ENCODE results near the gene DMC1. TPM values are rescaled to one million over a fixed set of nuclear protein-coding genes. Genes with fewer than 3 reads are reported as not detected.

Gene DMC1
- total RNA-seq, 1 donor from 2014 or later = 12.3 TPM

DNA sequence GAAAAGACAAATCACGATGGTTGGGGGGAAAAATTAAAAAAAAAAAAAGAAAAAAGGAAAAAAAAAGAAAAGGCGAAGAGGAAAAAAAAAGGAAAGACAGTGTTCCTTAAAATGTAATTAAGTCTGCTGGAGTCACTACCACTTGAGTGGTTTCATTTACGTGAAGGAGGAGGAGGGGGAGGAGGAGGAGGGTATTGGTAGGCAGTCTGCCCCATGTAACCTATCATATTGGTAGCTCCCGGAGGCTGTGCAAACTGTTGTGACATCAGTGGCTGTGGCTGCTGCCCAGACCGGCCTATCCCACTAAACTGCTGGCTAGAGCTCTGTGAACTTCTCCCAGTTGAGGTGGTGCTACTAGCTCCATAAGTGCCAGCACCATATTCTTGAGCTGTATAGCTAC is 84.2 kb downstream of the DMC1 start:
- DNase-seq (ENCODE audit: extremely low spot score in 2 of 2) = no peak
- H3K9me3 ChIP-seq = no peaks in the 10 kb centered on the region
- no peaks in the 10 kb centered on the region for H3K4me1 ChIP-seq
- no peak overlapping the region for H3K4me3 ChIP-seq
- H3K36me3 ChIP-seq = peaks cover 9 to 98% of the 10 kb centered on the region in 2 donors
- TF ChIP-seq POLR2AphosphoS5 (IDR thresholded peaks at IDR 0.05; ENCODE audit: insufficient read depth in 1 of 2, low read depth in 1 of 2) = no peak
- intact Hi-C loops (cut with DNase I) = no loop called here
- H3K27ac ChIP-seq = no peak overlapping the region
- H3K27me3 ChIP-seq = no peaks in the 10 kb centered on the region

DNA sequence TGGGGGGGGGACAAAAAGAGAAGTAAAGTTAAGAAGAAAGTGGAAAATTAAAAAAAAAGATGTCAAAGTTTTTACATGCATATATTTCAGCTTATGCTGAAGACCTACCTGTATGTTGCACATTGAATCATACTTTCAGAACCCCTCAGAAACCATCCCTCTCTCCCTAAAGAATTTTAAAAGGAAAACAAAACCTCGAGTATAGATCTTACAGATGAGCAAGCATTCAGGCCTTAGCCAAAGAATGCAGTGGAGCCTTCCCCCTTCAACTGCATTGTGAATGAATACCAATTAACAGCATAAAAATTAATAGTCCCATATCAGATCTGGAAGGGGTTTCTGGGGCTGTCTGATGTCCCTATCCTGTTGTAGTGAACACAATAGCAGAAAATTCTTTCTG is 85.7 kb downstream of the DMC1 start:
- no peak for DNase-seq (ENCODE audit: extremely low spot score in 2 of 2)
- Histone ChIP-seq H3K27me3 (no peaks in the 10 kb centered on the region), H3K36me3 (peaks cover 9 to 84% of the 10 kb centered on the region in 2 donors), H3K4me1 (no peaks in the 10 kb centered on the region), H3K27ac (no peak overlapping the region), H3K4me3 (no peak overlapping the region), H3K9me3 (no peaks in the 10 kb centered on the region)
- intact Hi-C loops (cut with DNase I) = no loop called here
- TF ChIP-seq POLR2AphosphoS5 (IDR thresholded peaks at IDR 0.05; ENCODE audit: insufficient read depth in 1 of 2, low read depth in 1 of 2) (no peak), POLR2A (IDR thresholded peaks at IDR 0.05) (no peak)
- TF ChIP-seq, protein P1, sequence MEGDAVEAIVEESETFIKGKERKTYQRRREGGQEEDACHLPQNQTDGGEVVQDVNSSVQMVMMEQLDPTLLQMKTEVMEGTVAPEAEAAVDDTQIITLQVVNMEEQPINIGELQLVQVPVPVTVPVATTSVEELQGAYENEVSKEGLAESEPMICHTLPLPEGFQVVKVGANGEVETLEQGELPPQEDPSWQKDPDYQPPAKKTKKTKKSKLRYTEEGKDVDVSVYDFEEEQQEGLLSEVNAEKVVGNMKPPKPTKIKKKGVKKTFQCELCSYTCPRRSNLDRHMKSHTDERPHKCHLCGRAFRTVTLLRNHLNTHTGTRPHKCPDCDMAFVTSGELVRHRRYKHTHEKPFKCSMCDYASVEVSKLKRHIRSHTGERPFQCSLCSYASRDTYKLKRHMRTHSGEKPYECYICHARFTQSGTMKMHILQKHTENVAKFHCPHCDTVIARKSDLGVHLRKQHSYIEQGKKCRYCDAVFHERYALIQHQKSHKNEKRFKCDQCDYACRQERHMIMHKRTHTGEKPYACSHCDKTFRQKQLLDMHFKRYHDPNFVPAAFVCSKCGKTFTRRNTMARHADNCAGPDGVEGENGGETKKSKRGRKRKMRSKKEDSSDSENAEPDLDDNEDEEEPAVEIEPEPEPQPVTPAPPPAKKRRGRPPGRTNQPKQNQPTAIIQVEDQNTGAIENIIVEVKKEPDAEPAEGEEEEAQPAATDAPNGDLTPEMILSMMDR (IDR thresholded peaks at IDR 0.05) = no peak

DNA sequence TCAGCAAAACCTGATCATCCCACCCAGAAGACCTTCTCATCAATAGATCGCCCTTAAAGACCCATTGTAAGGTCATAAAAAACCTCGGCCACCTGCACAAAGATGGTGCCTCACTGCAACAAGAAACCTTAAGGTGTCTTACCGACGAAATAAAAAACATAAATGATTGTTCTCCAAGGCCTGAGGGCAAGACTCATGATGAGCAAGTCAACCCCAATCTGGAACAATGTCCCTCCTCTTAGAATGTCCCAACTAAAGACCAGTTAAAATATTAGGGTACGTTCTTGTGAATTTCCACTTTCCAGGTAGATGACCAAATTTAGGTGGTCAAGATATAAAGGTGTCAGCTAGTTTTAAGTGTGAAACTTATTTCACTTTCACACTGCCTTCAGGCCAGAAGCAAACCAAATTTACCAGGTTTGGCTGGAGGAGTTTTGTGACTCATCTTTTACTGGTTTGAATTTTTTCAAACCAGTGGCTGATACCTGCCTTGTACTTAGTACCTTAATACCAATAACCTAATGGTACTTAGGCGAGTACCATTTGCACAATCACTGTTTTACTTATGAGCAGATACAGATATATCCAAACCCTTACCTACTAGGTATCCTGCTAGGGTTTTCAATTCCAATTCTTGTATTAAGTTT is 87.2 kb downstream of the DMC1 start:
- TF ChIP-seq POLR2AphosphoS5 (IDR thresholded peaks at IDR 0.05; ENCODE audit: insufficient read depth in 1 of 2, low read depth in 1 of 2) = no peak
- TF ChIP-seq, protein P1 (IDR thresholded peaks at IDR 0.05) = no peak
- TF ChIP-seq POLR2A (IDR thresholded peaks at IDR 0.05) = no peak
- Histone ChIP-seq H3K27me3 (no peaks in the 10 kb centered on the region), H3K4me3 (no peak overlapping the region), H3K36me3 (peaks cover 9 to 69% of the 10 kb centered on the region in 2 donors), H3K4me1 (no peaks in the 10 kb centered on the region), H3K9me3 (no peaks in the 10 kb centered on the region), H3K27ac (no peak overlapping the region)
- intact Hi-C loops (cut with DNase I) = no loop called here
- no peak for DNase-seq (ENCODE audit: extremely low spot score in 2 of 2)

DNA sequence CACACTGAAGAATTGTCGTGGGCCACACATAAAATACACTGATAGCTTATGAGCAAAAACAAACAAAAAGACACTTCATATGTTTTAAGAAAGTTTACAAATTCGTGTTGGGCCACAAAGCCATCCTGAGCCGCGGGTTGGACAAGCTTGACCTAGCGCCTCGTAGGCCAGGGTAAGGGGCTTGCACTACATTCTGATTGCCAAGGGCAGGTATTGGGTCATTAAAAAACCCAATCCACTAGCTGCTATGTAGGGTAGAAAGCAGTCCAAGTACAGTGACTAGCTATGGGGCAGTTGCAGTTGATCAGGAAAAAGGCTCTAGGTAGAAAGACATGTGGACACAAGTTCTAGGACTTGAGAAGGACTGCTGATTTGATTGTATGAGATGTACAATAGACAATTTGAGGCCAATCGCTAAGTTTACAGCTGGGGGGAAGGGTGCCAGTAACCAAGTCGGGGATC is 88.1 kb downstream of the DMC1 start:
- Histone ChIP-seq H3K36me3 (peaks cover 9 to 60% of the 10 kb centered on the region in 2 donors), H3K4me1 (no peaks in the 10 kb centered on the region), H3K4me3 (no peak overlapping the region), H3K9me3 (no peaks in the 10 kb centered on the region), H3K27me3 (no peaks in the 10 kb centered on the region), H3K27ac (no peak overlapping the region)
- intact Hi-C loops (cut with DNase I) = no loop called here
- DNase-seq (ENCODE audit: extremely low spot score in 2 of 2) = no peak
- TF ChIP-seq POLR2AphosphoS5 (IDR thresholded peaks at IDR 0.05; ENCODE audit: insufficient read depth in 1 of 2, low read depth in 1 of 2) (no peak), POLR2A (IDR thresholded peaks at IDR 0.05) (no peak)
- TF ChIP-seq, protein P1 (IDR thresholded peaks at IDR 0.05) = no peak

DNA sequence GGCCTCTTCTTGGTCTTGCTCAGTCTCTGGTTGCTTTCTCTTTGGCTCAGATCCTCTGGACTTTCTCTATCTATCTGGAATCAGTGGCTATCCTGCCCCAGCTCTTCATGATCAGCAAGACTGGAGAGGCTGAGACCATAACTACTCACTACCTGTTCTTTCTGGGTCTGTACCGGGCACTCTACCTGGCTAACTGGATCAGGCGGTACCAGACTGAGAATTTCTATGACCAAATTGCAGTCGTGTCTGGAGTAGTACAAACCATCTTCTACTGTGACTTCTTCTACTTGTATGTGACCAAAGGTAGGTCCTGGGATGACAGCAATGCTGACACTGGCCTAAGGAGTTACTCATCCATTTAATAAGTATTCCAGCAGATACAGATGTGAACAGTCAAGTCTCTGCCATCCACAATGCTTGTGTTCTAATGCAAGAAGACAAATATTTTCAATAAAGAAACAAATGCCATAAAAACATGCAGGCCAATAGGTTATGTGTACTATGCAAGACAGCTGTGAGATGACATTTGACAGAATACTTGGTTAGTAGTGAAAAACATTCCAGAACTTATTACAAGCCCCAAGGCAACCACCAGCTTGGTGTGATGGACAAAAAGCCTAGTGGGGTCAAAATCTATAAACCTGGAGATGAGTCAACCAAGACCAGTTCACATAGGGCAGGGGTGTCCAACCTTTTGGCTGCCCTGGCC is 88.7 kb downstream of the DMC1 start:
- intact Hi-C loops (cut with DNase I) = no loop called here
- Histone ChIP-seq H3K36me3 (peaks cover 7 to 55% of the 10 kb centered on the region in 2 donors), H3K4me3 (no peak overlapping the region), H3K27ac (no peak overlapping the region), H3K9me3 (no peaks in the 10 kb centered on the region), H3K27me3 (no peaks in the 10 kb centered on the region), H3K4me1 (no peaks in the 10 kb centered on the region)
- DNase-seq (ENCODE audit: extremely low spot score in 2 of 2) = no peak
- TF ChIP-seq, protein P1 (IDR thresholded peaks at IDR 0.05) = no peak
- no peak for TF ChIP-seq POLR2AphosphoS5 (IDR thresholded peaks at IDR 0.05; ENCODE audit: insufficient read depth in 1 of 2, low read depth in 1 of 2)
- no peak for TF ChIP-seq POLR2A (IDR thresholded peaks at IDR 0.05)

All from vagina (tissue), 2 donors.